ENCODE measurements around the gene APIP.
"Not testable (repeated sequence)": the region's sequence is repeated elsewhere in the genome, so short reads cannot be mapped to it uniquely, and the experiment has no call there.

Gene APIP

DNA sequence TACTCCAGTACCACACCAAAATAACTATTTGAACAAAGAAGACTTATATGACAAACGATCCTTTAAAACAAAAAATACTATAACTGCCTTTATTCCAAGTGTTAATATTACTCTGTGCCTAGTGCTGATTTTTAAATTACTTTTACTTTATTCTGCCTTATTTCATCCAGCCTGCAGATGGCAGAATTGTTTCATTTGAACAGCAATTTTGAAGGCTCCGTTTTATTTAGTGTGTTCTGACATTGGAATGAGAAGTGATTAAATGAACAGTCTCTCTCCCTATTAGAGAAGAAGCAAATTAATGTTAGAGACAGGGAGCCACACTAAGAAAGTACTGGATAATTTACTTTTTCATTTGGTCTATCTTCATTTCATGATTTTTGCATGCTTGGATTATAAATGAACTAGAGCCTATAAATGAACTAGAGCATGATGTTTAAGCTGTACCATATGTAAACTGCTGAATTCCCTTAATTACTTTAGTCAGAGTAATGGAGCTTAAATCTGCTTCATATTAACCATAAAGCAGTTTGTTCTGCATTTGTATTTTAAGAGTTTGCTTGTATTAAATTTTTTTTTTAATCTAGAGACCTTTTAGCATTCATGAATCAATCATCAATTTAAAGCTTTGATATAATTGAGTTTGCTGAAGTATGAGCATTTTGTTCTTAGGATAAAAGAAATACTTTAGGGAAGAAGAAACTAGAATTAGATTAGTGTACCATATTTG, 10.1 kb upstream of the APIP start:
- no peak for DNase-seq

DNA sequence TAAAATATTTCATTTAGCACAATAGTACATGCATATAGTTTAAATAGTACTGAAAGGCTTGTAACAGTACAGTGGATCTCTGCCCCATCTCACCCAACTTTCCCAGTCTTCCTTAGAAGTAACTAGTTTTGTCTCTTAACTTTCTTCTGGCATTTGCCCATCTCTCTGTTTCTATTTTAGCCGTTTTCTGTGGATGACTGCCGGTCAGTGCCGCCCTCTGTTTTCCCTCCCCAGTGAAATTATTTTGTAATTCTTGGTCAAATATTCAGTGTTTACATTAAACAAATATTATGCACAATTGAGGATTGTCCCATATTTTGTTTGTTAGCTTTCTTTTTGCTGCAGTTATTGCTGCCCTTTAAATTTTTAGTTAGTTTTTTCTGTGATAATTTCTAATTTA, 8.5 kb upstream of the APIP start:
- DNase-seq = no peak

DNA sequence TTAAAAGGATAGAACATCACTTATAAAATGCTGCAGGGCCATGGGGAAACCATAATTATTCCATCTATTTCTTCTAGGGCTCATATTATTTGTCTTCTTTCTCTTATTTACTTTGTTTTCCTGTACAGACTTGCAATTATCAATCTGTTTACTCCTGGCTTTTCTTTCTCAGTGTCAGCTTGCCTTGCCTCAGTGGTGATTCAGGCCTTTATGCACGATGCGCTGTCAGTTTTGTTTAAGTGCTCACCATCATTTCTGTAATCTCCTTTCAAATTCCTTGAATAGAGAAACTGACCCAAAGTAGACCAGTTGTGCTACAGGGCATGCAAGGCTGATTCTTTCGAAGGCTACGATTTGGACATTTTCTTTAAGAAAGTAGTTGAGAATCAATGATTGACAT, 5.0 kb upstream of the APIP start:
- no peak for DNase-seq

DNA sequence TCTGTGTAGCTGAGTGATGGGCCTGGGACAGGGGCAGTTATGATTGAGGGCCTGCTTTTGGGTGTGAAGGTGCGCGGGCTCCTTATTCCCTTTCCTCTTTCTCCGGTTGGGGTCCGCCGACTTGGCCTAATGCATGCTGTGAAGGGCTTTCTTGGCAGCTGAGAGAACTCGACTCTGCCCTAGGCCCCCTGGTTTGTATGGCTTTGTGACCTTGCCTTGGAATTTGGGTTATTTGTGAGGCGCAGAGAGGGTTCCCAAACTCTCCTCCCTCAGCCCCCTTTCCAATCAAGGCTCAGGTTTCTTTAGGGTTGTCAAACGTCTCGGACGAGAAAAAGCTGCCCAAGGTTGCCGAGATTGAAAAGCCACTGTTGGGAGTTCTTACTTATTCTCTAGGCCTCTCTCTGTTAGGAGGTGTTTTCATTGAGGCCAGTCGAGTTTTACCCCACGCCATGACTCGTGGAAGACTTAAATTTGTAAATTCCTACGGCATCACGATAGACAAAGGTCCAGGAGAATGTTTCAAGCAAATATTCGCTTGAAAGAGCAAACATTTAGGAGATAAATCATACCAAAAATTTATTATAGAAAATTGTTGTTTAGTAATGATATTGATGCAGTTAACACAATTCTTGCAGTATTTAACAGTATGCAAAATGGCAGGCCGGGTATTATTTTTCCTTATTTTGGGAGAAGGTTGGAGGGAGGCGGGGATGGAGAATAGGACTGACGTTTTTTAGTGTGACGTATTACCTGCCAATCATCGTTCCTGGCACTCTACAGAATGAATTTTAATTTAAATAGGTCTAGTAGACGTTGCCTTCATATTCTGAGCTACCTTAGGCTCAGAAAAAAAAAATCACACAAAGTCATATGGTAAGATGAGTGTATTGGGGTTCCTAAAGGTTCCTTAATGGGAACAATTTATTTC, 928 bp upstream of the APIP start:
- DNase-seq = no peak

DNA sequence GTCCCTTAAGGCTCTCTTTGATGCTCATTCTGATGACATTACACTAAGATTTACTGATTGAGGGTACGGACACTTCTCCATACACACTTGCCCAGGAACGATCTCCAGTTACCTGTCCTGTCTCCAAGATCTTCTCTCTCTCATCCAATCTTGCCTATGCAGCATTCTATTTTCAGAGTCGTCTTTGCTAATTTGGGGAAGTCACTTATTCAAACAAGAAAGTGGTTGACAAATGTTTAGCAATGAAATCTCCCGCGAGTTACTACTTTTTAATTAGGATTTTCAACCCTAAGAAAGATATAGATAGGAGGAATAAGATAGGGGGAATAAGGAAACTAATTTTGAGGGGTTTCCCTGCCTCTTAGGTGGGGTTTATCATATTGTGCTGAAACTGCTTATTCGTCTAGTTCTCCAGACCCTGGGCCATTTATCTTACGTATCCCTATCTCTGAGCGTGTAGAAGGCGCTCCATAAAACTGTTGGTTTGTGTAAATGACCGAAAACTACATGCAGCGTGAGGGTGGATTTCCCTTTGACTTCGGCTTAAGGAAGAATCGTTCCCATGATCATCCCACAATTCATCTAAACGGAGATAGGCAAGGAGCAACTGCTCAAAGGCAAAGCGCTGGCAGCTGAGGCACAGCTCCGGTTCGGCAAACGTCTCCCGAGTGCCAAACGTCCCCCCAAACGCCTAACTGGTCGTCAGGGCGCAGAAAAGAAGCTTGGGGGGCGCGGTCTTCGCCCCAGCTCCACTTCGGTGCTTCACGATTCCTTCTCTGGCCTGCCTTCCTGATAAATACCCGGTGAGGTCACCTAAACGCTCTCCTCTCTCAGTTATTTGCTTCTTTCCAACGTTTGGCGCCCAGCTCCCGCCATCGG, 804 bp downstream of the APIP start:
- no peak for DNase-seq

DNA sequence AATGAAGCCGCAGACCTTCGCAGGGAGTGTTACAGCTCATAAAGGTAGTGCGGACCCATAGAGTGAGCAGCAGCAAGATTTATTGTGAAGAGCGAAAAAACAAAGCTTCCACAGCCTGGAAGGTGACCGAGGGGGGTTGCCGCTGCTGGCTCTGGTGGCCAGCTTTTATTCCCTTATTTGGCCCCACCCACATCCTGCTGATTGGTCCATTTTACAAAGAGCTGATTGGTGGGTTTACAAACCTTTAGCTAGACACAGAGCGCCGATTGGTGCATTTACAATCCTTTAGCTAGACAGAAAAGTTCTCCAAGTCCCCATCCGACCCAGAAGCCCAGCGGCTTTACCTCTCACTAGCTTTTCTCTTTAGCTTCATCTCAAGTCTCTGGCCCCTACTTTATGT, 2.6 kb downstream of the APIP start:
- DNase-seq = not testable (repeated sequence)

DNA sequence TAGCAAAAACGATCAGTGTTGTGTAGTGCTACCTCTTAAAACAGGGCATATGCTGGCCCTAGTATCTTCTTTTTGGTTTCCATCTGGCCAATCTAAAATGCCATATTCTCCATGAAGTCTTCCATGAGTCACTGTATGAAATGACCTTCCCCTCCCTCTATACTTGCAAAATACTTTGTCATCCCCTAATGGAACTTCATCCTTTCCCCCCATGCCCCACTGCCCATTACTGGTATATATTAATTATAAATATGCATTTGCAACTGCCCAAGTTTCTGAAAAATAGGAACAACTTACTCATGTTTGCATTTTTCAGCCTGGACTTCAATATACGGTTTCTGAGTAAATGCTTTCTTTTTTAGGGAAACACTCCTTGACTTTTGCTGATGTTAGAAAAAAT, 4.5 kb downstream of the APIP start:
- no peak for DNase-seq

DNA sequence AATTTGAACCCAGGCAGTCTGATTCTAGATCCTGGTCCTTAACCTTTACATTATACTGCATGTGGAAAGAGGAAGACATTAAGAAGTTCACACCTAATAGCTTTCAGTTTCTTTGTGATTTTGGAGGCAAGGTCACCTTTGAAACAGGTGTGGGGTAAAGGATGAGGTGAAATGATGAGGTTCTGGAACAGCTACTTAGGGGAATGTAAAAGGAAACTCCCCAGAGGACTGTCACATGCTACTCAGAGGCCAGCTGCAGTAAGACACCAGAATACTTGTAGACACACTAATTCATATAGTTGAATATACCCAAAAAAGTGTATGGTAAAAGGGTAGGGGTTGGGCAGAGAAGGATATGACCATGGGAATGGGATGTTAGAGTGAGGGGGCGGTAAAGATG, 5.4 kb downstream of the APIP start:
- no peak for DNase-seq

DNA sequence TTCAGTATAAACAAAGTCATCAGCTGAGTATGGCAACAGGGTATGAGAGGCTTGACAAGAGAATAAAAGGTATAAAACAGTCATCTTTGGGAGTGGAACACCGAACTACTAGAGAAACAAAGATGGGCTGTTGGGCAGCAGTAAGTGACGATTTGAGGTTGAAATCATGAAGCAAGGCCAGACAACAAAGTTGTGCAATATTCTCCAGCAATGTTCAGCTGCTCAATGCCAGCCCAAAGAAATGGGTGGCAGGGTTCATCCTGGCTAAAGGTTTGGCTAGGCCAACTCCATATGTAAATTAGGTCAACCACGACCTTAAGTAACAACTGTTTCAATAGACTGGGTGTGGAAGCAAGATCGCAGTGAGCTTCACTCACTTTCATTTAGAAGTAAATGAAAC, 6.2 kb downstream of the APIP start:
- DNase-seq = no peak

DNA sequence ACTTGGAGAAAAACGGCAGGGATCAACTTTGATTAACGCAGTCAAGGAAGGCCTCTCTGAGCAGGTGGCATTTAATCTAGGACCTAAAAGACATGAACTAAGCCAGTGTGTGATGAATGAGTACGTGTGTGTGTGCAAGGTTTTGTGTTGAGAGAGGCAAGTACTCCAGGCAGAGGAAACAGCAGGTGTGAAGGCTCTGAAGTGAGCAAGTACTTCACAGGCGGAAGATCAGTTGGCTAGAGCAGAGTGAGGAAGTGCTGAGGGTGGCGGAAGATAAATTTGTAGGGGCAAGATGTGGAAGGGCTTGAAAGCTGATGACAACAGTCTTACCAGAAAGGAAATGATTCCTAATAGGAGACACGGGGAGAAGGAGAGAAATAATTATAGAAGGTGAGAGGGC, 6.8 kb downstream of the APIP start:
- DNase-seq = no peak

DNA sequence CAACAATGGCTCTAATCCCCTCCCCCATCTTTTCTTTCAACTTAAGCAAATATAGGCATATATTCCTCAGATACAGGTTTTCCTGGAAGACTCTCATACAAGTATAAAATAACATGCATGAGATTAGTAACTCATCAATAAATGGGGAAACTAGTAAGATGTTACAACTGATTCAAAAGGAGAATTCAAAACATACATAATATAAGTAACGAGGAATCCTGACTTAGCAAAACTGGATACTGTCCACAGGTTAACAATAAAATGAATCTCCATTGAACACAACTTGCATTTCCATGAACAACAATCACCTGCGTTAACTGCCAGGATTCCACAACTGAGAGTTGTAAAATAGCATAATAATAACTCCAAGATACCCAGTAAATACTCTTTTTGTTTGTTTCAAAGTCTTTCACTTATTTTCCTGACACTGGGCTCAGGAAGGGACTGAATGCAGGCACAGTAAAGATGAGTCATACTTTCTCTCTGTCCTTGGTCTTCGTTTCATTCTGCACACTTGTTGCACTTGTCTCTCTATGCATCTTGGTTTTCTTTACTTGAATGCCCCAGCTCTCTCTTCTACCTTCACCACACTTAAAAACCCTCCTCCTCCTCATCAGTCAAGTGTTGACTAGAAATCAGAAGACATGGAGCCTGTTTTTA, 8.1 kb downstream of the APIP start:
- no peak for DNase-seq

DNA sequence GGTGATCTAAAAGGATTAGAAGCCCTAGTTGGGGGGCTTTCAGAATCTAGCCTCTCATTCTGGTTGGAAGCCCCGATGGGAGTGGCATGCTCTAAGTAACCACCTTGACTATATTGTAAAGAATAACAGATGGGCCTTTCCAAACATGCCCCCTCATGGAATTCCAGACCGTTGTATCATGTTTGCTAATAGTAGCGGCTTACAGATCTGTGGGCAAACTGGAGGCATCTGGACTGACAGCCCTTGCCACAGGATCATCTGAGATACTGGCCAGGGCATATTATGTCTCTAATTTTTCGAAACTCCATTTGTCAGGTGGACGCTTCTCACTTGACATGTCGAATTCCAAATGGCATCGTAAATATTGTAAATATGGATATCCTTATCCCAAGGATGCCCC, 10.5 kb downstream of the APIP start:
- no peak for DNase-seq

DNA sequence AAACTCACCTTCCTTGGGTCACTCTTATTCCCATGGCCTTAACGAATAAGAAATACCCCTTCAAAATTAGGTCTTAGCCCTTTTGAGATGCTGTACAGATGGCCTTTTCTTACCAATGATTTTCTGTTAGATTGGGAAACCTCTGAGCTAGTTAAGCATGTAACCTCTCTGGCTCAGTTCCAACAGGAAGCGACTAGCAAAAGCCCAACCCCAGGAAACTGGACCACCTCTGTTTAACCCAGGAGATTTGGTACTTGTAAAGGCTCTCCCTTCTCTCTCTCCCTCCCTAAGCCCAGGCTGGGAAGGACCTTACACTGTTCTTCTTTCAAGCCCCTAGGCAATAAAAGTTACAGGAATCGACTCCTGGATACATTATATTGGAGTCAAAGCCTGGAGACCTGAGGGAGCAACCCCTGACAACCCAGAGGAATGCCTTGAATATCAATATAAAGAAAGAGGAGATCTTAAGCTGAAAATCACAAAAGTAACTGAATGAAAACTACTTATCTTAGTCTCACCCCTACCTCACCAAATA, 11.7 kb downstream of the APIP start:
- no peak for DNase-seq

DNA sequence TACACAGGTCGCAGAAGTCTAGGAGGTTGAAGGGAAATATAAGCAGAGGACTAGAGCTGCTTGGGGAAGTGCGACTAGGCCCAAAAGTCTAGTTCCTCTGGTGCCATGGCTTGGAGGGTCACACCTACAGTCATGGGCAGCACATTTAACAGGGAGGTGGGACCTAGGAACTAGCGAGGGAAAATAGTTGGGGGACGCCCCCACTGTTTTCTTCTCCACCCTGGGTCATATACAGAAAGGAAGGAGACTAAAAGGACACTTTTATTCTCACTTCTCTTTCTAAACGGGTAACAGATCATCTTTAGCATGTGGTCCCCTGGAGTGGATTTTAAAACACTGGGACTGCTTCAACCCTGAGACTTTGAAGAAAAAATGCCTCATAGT, 16.6 kb downstream of the APIP start:
- peak; percentile 18 for DNase-seq

DNA sequence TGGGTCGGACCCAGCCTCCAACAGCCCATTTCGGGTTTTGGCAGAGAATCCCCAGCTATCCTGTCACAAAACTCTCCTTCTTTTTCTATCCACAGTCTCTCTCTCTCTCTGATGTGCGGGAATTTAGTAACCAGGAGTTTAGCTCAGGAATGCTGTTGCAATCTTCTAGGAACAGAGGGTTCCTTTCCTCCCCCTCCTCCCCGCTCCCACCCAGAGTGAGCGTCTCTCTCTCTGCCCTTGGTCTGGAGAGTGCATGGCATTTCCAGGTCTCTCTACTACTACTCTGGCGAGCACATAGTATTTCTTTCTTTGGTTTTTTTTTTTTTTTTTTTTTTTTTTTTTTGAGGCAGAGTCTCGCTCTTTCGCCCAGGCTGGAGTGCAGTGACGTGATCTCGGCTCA, 17.7 kb downstream of the APIP start:
- DNase-seq = no peak

DNA sequence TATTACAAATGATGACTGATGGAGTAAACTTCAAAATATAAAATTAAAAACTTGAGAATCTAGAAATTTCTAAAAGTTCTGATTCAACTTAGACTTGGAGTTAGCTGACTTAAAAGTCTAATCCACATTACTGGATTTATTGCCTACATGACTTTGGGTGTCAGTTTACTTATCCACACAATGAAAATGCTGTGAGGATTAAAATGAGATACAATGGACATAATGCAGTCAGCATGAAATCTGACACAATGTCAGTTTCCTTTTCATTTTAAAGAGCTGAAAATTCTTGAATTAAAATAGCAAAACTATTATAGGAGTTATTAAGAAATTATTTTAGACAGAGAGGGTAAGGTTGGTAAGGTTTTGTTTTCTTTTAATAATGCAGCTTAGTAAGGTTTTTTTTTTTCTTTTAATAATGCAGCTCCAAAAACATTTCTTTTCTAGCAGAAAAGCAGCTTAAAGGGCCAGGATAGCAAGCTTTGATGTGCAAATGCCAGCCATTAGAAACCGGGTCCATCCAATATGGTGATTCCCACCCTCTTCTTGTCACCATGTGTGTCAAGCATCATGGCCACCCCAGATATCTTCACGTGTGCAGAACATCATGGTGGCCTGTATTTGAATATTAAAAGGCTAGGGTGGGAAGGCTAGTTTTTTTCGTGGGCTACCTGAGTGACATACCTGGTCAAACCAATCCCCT, 18.9 kb downstream of the APIP start:
- DNase-seq = no peak

DNA sequence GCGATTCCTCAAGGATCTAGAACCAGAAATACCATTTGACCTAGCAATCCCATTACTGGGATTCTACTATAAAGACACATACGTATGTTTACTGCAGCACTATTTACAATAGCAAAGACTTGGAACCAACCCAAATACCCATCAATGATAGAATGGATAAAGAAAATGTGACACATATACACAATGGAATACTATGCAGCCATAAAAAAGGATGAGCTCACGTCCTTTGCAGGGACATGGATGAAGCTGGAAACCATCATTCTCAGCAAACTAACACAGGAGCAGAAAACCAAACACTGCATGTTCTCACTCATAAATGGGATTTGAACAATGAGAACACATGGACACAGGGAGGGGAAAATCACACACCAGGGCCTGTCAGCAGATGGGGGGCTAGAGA, 20.0 kb downstream of the APIP start:
- DNase-seq = not testable (repeated sequence)

DNA sequence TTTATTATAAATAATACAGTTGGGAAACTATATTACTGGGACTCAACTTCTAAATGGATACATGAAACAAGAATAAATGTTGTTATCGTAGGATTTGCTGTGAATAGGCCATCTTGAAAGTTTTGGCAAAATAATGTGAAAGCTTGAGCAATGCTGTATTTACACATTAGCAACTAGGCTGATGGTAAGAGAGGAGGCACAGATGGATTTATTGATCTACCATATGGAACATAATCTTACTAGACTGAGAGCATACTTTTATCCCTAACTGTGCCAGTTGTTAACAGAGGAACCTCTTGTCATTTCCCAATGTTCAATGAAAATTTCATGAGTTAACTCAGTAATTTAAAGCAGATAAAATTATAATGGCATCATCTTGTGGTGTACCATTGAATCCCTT, 22.8 kb downstream of the APIP start:
- no peak for DNase-seq

DNA sequence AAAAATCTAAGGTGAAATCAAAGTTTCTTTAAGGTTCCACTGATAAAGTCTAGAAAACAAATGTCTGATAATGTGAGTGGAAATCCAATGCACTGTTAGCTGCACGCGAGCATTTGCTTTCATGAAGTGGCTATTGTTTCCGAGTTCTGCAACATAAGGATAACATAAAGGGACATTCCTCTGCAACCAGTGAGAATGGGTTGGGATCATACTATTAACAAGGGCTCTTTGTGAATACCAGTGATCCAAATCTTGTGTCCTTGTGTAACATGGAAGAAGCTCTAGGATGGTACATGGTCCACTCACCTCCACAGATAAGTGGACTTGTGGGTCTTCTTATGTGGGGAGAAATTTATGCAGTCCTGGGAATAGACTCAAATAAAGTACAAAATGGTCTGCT, 24.6 kb downstream of the APIP start:
- DNase-seq = no peak

DNA sequence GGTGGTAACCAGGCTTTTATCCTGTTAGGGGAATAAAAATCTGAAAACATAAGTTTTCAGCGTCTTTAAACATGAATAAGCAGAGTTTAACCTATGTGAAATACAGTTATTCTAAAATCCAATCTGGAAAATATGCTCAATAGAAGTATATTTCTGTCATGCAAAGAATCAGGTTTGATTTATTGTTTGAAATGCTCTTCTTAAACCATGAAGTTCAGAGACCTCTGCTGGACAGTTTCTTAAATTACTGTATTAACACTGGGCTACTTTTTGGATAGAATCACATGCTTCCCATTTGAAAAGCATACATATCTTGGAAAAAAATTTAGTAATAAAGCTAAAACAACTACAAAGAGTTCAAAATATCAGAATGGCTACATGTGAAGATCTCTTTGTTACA, 25.4 kb downstream of the APIP start:
- no peak for DNase-seq

DNA sequence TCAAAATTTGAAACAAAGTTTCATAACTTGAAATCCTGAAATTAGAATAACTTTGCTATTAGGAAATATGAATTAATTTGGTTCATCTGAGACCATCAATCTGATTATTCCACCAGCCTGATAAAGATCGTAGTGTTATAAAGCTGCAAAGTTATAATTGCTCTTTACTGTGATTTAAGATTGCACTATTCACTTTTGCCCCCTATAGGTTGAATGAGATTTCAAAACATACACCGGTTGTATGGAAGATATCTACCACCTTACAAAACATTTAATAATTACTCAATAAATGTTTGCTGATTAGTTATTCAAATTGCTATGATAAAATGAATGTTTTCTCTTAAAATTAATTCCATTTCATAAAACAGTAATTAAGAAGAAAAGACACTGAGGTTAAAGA, 26.1 kb downstream of the APIP start:
- DNase-seq = no peak

DNA sequence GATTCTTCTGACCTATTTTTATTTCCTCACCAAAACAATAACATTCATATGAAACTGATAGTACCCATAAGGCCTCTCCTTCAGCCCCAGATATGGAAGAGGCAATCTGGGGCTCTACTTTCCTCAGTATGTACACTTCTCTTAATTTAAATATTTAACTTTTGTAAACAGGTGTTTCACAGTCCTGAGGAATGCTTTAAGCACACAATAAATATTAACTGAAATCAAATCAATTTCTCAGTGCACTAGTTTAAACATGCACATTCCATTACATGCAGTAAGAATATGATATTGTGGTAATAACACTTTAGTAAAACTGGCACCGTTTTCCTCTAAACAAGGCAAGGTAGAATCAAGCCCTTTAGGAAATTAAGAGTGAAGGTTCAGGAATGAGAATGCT, 28.9 kb downstream of the APIP start:
- no peak for DNase-seq

Data from stimulated activated CD4-positive, alpha-beta T cell treated with anti-CD3 and anti-CD28 coated beads, Interleukin-15, amount 100 ng/mL, for 24 hours (primary cell).